ENCODE data around the gene MLN. TPM values are rescaled to one million over a fixed set of nuclear protein-coding genes. Genes with fewer than 3 reads are reported as not detected.

MLN gene
- total RNA-seq, 3 donors from 2014 or later, result not detected

DNA sequence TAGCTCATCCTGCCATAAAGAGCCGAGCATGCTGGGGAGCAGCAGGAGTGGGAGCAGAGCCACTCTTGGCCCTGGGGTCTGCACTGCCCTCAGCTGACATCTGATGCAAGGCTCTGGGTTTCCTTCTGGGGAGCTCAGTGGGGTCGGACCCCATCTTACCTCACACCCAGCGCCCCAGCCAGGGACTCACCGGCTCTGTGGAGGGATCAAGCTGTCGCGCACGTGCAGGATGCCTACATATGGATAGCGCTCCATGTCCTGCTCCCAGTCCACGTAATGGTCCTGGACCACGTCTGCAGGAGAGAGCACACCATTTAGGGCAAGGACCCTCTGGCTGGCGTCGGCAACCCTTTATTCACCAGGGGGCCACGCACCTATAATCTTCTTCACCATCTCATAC lies 27.0 kb downstream of the MLN start:
- TF ChIP-seq POLR2A (IDR thresholded peaks at IDR 0.05), result no peak
- TF ChIP-seq POLR2AphosphoS5 (IDR thresholded peaks at IDR 0.05), result no peak
- TF ChIP-seq, protein P1, sequence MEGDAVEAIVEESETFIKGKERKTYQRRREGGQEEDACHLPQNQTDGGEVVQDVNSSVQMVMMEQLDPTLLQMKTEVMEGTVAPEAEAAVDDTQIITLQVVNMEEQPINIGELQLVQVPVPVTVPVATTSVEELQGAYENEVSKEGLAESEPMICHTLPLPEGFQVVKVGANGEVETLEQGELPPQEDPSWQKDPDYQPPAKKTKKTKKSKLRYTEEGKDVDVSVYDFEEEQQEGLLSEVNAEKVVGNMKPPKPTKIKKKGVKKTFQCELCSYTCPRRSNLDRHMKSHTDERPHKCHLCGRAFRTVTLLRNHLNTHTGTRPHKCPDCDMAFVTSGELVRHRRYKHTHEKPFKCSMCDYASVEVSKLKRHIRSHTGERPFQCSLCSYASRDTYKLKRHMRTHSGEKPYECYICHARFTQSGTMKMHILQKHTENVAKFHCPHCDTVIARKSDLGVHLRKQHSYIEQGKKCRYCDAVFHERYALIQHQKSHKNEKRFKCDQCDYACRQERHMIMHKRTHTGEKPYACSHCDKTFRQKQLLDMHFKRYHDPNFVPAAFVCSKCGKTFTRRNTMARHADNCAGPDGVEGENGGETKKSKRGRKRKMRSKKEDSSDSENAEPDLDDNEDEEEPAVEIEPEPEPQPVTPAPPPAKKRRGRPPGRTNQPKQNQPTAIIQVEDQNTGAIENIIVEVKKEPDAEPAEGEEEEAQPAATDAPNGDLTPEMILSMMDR (IDR thresholded peaks at IDR 0.05), result no peak
- Histone ChIP-seq H3K27me3 (no peaks in the 10 kb centered on the region), H3K4me1 (peaks cover 2 to 7% of the 10 kb centered on the region in 2 donors), H3K36me3 (peaks cover 29% of the 10 kb centered on the region), H3K9me3 (no peaks in the 10 kb centered on the region), H3K4me3 (no peak overlapping the region), H3K27ac (no peak overlapping the region)
- no peak for DNase-seq (ENCODE audit: low spot score in 2 of 2)
- intact Hi-C loops (cut with DNase I; ENCODE audit: low total_unique reads), result no loop called here

DNA sequence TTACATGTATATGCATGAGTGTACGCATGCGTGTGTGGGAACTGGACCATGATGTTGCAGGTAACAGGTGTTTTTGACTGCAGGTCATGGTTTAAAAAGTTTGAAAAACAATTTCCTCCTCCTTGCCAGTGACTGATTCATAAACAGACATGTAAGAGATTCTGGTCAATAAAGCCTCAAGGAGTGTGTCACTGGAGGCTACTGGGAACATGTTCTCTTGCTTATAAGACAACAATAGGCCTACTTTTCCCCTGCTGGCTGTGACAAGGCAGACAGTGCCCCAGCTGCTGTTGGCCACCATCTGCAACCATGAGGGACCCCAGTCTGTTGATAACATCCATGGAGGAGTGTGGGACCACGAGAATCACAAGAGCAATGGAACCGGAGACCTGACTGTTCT lies 27.6 kb downstream of the MLN start:
- Histone ChIP-seq H3K27me3 (no peaks in the 10 kb centered on the region), H3K4me3 (no peak overlapping the region), H3K36me3 (peaks cover 29% of the 10 kb centered on the region), H3K9me3 (no peaks in the 10 kb centered on the region), H3K4me1 (peaks cover 5 to 10% of the 10 kb centered on the region in 2 donors), H3K27ac (no peak overlapping the region)
- TF ChIP-seq POLR2AphosphoS5 (IDR thresholded peaks at IDR 0.05), result no peak
- TF ChIP-seq POLR2A (IDR thresholded peaks at IDR 0.05), result no peak
- TF ChIP-seq, protein P1 (IDR thresholded peaks at IDR 0.05), result no peak
- intact Hi-C loops (cut with DNase I; ENCODE audit: low total_unique reads), result no loop called here
- DNase-seq (ENCODE audit: low spot score in 2 of 2), result no peak

DNA sequence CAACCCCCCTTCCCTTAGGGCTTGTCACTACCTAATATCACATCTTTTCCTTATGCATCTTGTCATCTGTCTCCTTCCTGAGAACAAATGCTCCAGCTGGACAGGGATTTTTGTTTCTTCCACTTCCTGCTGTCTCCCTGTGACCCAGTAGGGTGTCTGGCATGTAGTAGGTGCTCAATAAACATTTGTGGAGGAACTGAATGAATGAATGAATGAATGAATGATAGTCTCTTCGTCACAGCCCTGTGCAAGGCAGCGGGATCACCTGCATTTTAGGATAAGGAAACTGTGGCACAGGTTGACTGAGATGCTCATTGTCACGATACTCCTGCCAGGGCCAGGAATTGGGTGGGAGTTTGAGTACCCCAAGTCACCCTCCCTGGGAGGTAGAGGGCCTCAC lies 29.0 kb downstream of the MLN start:
- H3K27me3 ChIP-seq, result no peaks in the 10 kb centered on the region
- no peak overlapping the region for H3K27ac ChIP-seq
- peaks cover 29% of the 10 kb centered on the region for H3K36me3 ChIP-seq
- TF ChIP-seq, protein P1 (IDR thresholded peaks at IDR 0.05), result no peak
- TF ChIP-seq POLR2AphosphoS5 (IDR thresholded peaks at IDR 0.05) (no peak), POLR2A (IDR thresholded peaks at IDR 0.05) (no peak)
- no peaks in the 10 kb centered on the region for H3K9me3 ChIP-seq
- intact Hi-C loops (cut with DNase I; ENCODE audit: low total_unique reads), result no loop called here
- DNase-seq (ENCODE audit: low spot score in 2 of 2), result no peak
- no peak overlapping the region for H3K4me3 ChIP-seq
- peaks cover 20 to 22% of the 10 kb centered on the region in 2 donors for H3K4me1 ChIP-seq

DNA sequence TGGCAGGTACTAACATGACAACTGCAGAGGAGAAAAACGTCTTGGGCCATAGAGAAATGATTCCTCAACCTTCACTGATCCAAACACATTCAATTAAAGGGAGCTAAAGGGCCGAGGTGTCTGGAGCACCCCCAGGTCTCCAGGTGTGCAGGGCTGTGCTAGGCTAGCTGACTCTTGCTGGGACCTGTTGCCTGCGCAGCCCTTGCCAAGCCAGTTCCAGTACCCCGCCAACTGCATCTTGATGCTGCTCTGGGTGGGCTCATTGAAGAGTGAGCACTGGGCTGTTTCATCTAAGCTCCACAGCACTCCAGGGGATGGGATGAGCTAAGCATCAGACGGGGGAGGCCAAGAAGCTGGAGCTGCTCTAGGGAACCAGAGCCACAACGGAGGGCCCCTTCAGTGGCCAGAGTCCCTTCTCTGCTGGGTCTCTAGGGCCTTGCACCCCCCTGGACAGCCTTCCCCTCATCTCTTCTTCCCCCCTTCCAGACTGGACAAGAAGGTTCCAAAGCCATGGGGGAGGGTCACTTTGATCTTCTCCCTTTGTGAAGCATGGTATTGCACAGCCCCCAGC lies 30.8 kb downstream of the MLN start:
- peak overlapping the region; percentile 81 to 90 for H3K27ac ChIP-seq
- no peak overlapping the region for H3K4me3 ChIP-seq
- no peak for DNase-seq (ENCODE audit: low spot score in 2 of 2)
- peaks cover 15% of the 10 kb centered on the region for H3K36me3 ChIP-seq
- H3K9me3 ChIP-seq, result no peaks in the 10 kb centered on the region
- TF ChIP-seq POLR2AphosphoS5 (IDR thresholded peaks at IDR 0.05), result no peak
- TF ChIP-seq, protein P1 (IDR thresholded peaks at IDR 0.05), result no peak
- TF ChIP-seq POLR2A (IDR thresholded peaks at IDR 0.05), result no peak
- intact Hi-C loops (cut with DNase I; ENCODE audit: low total_unique reads), result no loop called here
- peaks cover 20 to 23% of the 10 kb centered on the region in 2 donors for H3K4me1 ChIP-seq
- no peaks in the 10 kb centered on the region for H3K27me3 ChIP-seq

DNA sequence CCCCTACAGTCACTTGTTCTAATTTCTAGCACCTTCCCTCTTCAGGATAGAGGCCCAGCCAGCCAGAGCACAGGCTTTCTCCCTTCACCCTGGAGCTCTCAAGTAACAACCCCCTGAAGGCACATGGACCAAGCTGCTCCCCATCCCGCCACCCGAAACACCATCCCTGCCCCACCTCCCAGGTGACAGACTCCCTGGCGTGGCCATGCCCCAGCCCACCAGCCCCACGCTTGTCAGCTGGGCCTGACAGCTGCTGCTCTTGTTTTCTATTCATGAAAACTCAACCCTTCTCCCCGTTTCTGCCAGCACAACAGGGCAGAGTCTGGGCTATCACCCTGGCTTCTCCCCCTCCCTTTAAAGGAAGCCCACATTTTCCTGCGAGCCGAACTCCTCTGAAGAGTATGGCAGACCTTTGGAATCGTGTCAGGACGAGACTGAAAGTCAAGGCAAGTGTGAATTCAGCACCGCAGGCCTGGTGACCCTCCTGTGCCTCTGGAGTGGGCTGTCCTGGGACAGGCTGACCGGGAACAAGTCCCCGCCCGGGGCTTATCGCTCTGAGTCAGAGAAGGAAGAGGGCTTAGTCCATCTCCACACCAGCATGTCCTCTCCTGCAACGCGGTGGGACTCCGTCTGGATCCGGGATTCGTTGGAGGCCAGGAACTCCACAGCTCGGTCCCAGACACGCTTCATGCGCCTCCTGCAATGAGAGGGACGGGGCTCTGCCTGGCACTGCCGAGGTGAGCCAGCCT lies 31.5 kb downstream of the MLN start:
- H3K36me3 ChIP-seq, result peaks cover 8% of the 10 kb centered on the region
- no peak for DNase-seq (ENCODE audit: low spot score in 2 of 2)
- H3K27me3 ChIP-seq, result no peaks in the 10 kb centered on the region
- peak overlapping the region; percentile 81 to 90 for H3K27ac ChIP-seq
- peak overlapping the region in 2 of 3 donors; percentile 28 to 53 for H3K4me3 ChIP-seq
- TF ChIP-seq POLR2A (IDR thresholded peaks at IDR 0.05), result no peak
- intact Hi-C loops (cut with DNase I; ENCODE audit: low total_unique reads), result no loop called here
- peaks cover 0 to 2% of the 10 kb centered on the region in 2 donors for H3K9me3 ChIP-seq
- peaks cover 20 to 23% of the 10 kb centered on the region in 2 donors for H3K4me1 ChIP-seq
